Peyer's patch (tissue), 4 donors: Measurements from ENCODE around the gene SLC39A3. TPM values are rescaled to one million over a fixed set of nuclear protein-coding genes. Genes with fewer than 3 reads are reported as not detected.
"Not testable (repeated sequence)": the region's sequence is repeated elsewhere in the genome, so short reads cannot be mapped to it uniquely, and the experiment has no call there.

Source experiments
- DNase-seq, 3 donors: peaks; one replicate each; pipeline ENCODE4 v3.0.0-alpha.2; 2017 to 2019
- H3K27ac ChIP-seq, 4 donors: fragments of 200-600 bp; sonication (generic); one replicate each; pipeline ENCODE4 v1.5.1; 2016 to 2019
- H3K27me3 ChIP-seq, 2 donors: fragments of 200-600 bp; sonication (generic); one replicate each; pipeline ENCODE4 v1.5.1; 2019
- H3K36me3 ChIP-seq, 3 donors: fragments of 200-600 bp; sonication (generic); one replicate each; pipeline ENCODE4 v1.5.1; 2016 to 2019
- H3K4me1 ChIP-seq, 4 donors: fragments of 200-600 bp; sonication (generic); one replicate each; pipeline ENCODE4 v1.5.1; 2016 to 2019
- H3K4me3 ChIP-seq, 4 donors: fragments of 200-600 bp; sonication (generic); 1 replicate in 3 of 4; 2 replicates in 1 of 4; pipeline ENCODE4 v1.5.1; 2016 to 2019; ENCODE audit warnings: mild to moderate bottlenecking in 1 of 4
- H3K9me3 ChIP-seq, 4 donors: fragments of 200-600 bp; sonication (generic); one replicate each; pipeline ENCODE4 v1.5.1; 2016 to 2019; ENCODE audit warnings: mild to moderate bottlenecking in 1 of 4
- CTCF ChIP-seq, 6 experiments: fragments of 450-650 bp in 4 of 6; fragments of 200-600 bp in 2 of 6; sonication (generic) in 1 of 6; IDR thresholded peaks; one replicate each; pipeline ENCODE4 v1.5.1; 2017 to 2019; ENCODE audit warnings: antibody characterized with exemption in 6 of 6, mild to moderate bottlenecking in 3 of 6, moderate library complexity in 1 of 6
- POLR2A ChIP-seq, 2 donors: fragments of 450-650 bp; IDR thresholded peaks; one replicate each; pipeline ENCODE4 v1.5.1; 2017; ENCODE audit warnings: antibody characterized with exemption in 2 of 2, mild to moderate bottlenecking in 2 of 2, moderate library complexity in 2 of 2
- total RNA-seq, 4 donors: library from RNA; depleted of rRNA; stranded (reverse); fragments of >200 nt; gene quantifications; one replicate each; pipeline ENCODE4 v1.1.0, GENCODE V29; 2016

The SLC39A3 gene
- total RNA-seq, 4 donors from 2014 or later: 22.1 to 29.7 (median 26.0) TPM

GRCh38 chr19:2716275-2716650, 23.6 kb downstream of the SLC39A3 start:
- peaks cover 0 to 15% (median 12%) of the 10 kb centered on the region in 4 donors for H3K4me1 ChIP-seq
- peaks cover 0 to 7% (median 0%) of the 10 kb centered on the region in 4 donors for H3K9me3 ChIP-seq
- H3K4me3 ChIP-seq: no peak overlapping the region
- no peaks in the 10 kb centered on the region for H3K36me3 ChIP-seq
- DNase-seq: no peak
- TF ChIP-seq CTCF (IDR thresholded peaks at IDR 0.05): no peak
- TF ChIP-seq POLR2A (IDR thresholded peaks at IDR 0.05): no peak
- H3K27ac ChIP-seq: no peak overlapping the region
- H3K27me3 ChIP-seq: peaks cover 0 to 13% of the 10 kb centered on the region in 2 donors

DNA sequence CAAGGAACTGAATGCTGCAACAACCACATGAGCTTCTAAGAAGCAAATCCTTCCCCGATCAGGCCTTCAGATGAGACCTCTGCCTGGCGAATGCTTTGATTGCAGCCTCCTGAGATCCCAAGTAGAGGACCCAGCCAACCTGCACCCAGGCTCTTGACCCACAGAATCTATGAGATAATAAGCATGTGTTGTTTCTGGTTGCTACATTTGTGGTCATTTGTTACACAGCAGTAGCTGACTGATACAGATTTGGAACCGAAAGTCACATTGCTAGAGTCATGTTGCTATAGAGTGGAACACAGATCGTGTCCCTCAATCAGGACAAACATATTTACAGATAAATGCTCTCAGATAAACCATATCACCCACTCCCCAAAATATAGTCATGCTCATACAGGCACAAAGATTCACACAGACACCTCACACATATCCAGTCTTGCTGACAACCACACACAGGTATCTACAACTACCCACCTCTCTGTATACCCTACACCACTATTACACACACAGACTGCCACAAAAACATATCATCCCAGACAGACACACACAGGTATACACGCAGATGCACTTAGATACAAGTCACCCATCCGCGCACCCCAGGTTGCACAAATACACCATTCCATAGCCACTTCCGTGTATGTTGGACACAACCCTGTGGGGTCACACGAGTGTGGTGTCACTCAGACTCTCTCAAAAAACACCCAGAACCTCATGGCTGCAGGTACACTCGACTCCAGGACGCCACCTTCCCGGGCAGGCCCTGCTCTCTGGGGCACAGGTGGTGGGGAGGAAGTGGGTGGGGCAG, 24.1 kb downstream of the SLC39A3 start:
- Histone ChIP-seq H3K27ac (no peak overlapping the region), H3K27me3 (peaks cover 0 to 10% of the 10 kb centered on the region in 2 donors), H3K36me3 (no peaks in the 10 kb centered on the region), H3K4me1 (peaks cover 0 to 14% (median 10%) of the 10 kb centered on the region in 4 donors), H3K9me3 (peaks cover 0 to 7% (median 0%) of the 10 kb centered on the region in 4 donors), H3K4me3 (no peak overlapping the region)
- DNase-seq: no peak
- no peak for TF ChIP-seq POLR2A (IDR thresholded peaks at IDR 0.05)
- TF ChIP-seq CTCF (IDR thresholded peaks at IDR 0.05): no peak

GRCh38 chr19:2714531-2715269, 25.1 kb downstream of the SLC39A3 start:
- no peaks in the 10 kb centered on the region for H3K27me3 ChIP-seq
- DNase-seq: no peak
- TF ChIP-seq POLR2A (IDR thresholded peaks at IDR 0.05) (no peak), CTCF (IDR thresholded peaks at IDR 0.05) (no peak)
- H3K4me1 ChIP-seq: peaks cover 0 to 11% (median under 1%) of the 10 kb centered on the region in 4 donors
- H3K9me3 ChIP-seq: peaks cover 0 to 7% (median 0%) of the 10 kb centered on the region in 4 donors
- H3K4me3 ChIP-seq: no peak overlapping the region
- H3K36me3 ChIP-seq: no peaks in the 10 kb centered on the region
- no peak overlapping the region for H3K27ac ChIP-seq

- not testable (repeated sequence) for H3K4me3 ChIP-seq, H3K27ac ChIP-seq, H3K9me3 ChIP-seq, H3K27me3 ChIP-seq, DNase-seq, H3K36me3 ChIP-seq
- H3K4me1 ChIP-seq: peaks cover 0 to 11% (median 0%) of the 10 kb centered on the region in 4 donors
These were observed 25.7 kb downstream of the SLC39A3 start for GRCh38 chr19:2714102-2714501.

- not testable (repeated sequence) for H3K36me3 ChIP-seq, H3K9me3 ChIP-seq, H3K27me3 ChIP-seq, H3K4me3 ChIP-seq, DNase-seq, H3K27ac ChIP-seq
- H3K4me1 ChIP-seq: peaks cover 0 to 11% (median 0%) of the 10 kb centered on the region in 4 donors
These were observed 26.6 kb downstream of the SLC39A3 start for GRCh38 chr19:2713170-2713569.

DNA sequence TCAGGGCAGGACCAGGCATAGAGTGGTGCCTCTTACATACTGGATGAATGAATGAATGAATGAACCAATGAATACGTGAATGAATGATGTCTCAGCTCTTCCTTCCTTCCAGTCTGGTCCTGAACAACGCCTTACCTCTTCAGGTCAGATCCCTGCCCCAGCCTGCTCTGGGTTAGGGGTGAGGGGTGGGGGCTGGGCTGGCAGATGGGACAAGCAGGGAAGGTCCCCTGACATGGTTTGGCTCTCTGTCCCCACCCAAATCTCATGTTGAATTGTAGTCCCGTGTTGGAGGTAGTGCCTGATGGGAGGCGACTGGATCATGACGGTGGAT, 28.0 kb downstream of the SLC39A3 start:
- no peak overlapping the region for H3K4me3 ChIP-seq
- peaks cover 0 to 7% (median 0%) of the 10 kb centered on the region in 4 donors for H3K9me3 ChIP-seq
- no peaks in the 10 kb centered on the region for H3K36me3 ChIP-seq
- H3K27ac ChIP-seq: peak overlapping the region in 1 of 4 donors; percentile 78
- peaks cover 0 to 11% (median 0%) of the 10 kb centered on the region in 4 donors for H3K4me1 ChIP-seq
- TF ChIP-seq CTCF (IDR thresholded peaks at IDR 0.05): no peak
- TF ChIP-seq POLR2A (IDR thresholded peaks at IDR 0.05): no peak
- DNase-seq: no peak
- no peaks in the 10 kb centered on the region for H3K27me3 ChIP-seq
